Right lobe of liver (tissue), 6 donors: ENCODE measurements around the gene IRF8. TPM values are rescaled to one million over a fixed set of nuclear protein-coding genes. Genes with fewer than 3 reads are reported as not detected.

Experiments
- ATAC-seq, 4 donors: fragments of 200-7000 bp; cut with Tn5 transposase; one replicate each; pipeline ENCODE4 v1.9.1; 2020; ENCODE audit warnings: mild to moderate bottlenecking in 4 of 4, moderate library complexity in 4 of 4
- DNase-seq, 3 donors: peaks; one replicate each; pipeline ENCODE4 v3.0.0-alpha.2; 2020
- H3K27ac ChIP-seq, 3 donors: fragments of 200-600 bp; one replicate each; pipeline ENCODE4 v1.8.0; 2022
- H3K27me3 ChIP-seq, 2 donors: fragments of 200-600 bp; one replicate each; pipeline ENCODE4 v1.8.0; 2022
- H3K36me3 ChIP-seq, 4 donors: fragments of 200-600 bp; sonication (generic) in 1 of 4; one replicate each; pipeline versions ENCODE4 v1.5.1 to v1.8.0; 2017 to 2022; ENCODE audit warnings: control low read depth in 1 of 4
- H3K4me1 ChIP-seq, 4 donors: fragments of 200-600 bp; sonication (generic) in 1 of 4; one replicate each; pipeline versions ENCODE4 v1.5.1 to v1.8.0; 2017 to 2022; ENCODE audit warnings: control low read depth in 1 of 4
- H3K4me3 ChIP-seq, 3 donors: fragments of 200-600 bp; one replicate each; pipeline ENCODE4 v1.8.0; 2022
- H3K9me3 ChIP-seq, 4 donors: fragments of 200-600 bp; sonication (generic) in 1 of 4; one replicate each; pipeline versions ENCODE4 v1.5.1 to v1.8.0; 2017 to 2022; ENCODE audit warnings: control low read depth in 1 of 4
- CTCF ChIP-seq, 4 donors: fragments of 200-600 bp in 3 of 4; fragments of 450-650 bp in 1 of 4; IDR thresholded peaks; one replicate each; pipeline versions ENCODE4 v1.5.1 to v1.8.0; 2016 to 2022; ENCODE audit warnings: antibody characterized with exemption in 4 of 4, mild to moderate bottlenecking in 2 of 4
- POLR2A ChIP-seq: fragments of 450-650 bp; IDR thresholded peaks from one replicate; pipeline ENCODE4 v1.6.1; 2017; ENCODE audit warnings: antibody characterized with exemption, mild to moderate bottlenecking
- whole genome bisulfite sequencing: methylation state at CpG from one replicate; pipeline ENCODE4 v1.1.6; 2018; ENCODE audit warnings: low coverage, low lambda C conversion rate; ENCODE audit not compliant: insufficient coverage; ENCODE audit errors: missing lambda C conversion rate; 5-methylcytosine and 5-hydroxymethylcytosine counted together
- intact Hi-C, 2 donors: fragments of 100-400 bp; cut with DNase I; formaldehyde crosslinking; loops; one replicate each; pipeline versions ENCODE4 v1.11.2 to v1.14.1; 2022
- total RNA-seq, 6 experiments: library from RNA; depleted of rRNA in 2 of 6; stranded (reverse); fragments of >200 nt in 2 of 6; fragmentation: NEBNext Ultra II Directional in 3 of 6; extraction: Animal tissue kit (Norgen Biotek cat#: 25700) in 3 of 6; gene quantifications; one replicate each; pipeline versions ENCODE4 v1.1.0 to v1.2.4, GENCODE V29; 2016 to 2023
- donor health status: DM: no; HTN: yes; CAD: no.
- donor health status: DM: no; HTN: no; CAD: no.
- donor health status: DM: no; HTN: no; CAD: no.
- donor health status: DM: no; HTN: yes; CAD: no.
- donor health status: DM: no; HTN: yes; CAD: no.

The IRF8 gene
- total RNA-seq, 6 experiments from 2014 or later, result 4.8 to 19.6 (median 14.6) TPM

GRCh38 chr16:85878407-85878806 is 20.6 kb upstream of the IRF8 start:
- Histone ChIP-seq H3K4me1 (no peaks in the 10 kb centered on the region), H3K27ac (no peak overlapping the region), H3K27me3 (no peaks in the 10 kb centered on the region), H3K9me3 (no peaks in the 10 kb centered on the region), H3K36me3 (no peaks in the 10 kb centered on the region), H3K4me3 (no peak overlapping the region)
- WGBS, result 29% methylated on average over 5 of the region's 5 CpGs
- DNase-seq (no peak), ATAC-seq (peak; percentile 73 to 93 (median 84))
- intact Hi-C loops, result no loop called here
- no peak for TF ChIP-seq POLR2A
- no peak for TF ChIP-seq CTCF (IDR thresholded peaks at IDR 0.05)

GRCh38 chr16:85878875-85879274 is 20.1 kb upstream of the IRF8 start:
- H3K36me3 ChIP-seq, result no peaks in the 10 kb centered on the region
- DNase-seq (no peak), ATAC-seq (peak in 3 of 4 donors; percentile 19 to 27 (median 22))
- no peak for TF ChIP-seq POLR2A
- no peak for TF ChIP-seq CTCF (IDR thresholded peaks at IDR 0.05)
- intact Hi-C loops, result no loop called here
- no peaks in the 10 kb centered on the region for H3K4me1 ChIP-seq
- no peaks in the 10 kb centered on the region for H3K9me3 ChIP-seq
- no peak overlapping the region for H3K27ac ChIP-seq
- WGBS, result 27% methylated on average over 4 of the region's 5 CpGs
- H3K27me3 ChIP-seq, result no peaks in the 10 kb centered on the region
- H3K4me3 ChIP-seq, result no peak overlapping the region

- no peaks in the 10 kb centered on the region for H3K9me3 ChIP-seq
- intact Hi-C loops, result no loop called here
- ATAC-seq (no peak), DNase-seq (no peak)
- H3K27ac ChIP-seq, result no peak overlapping the region
- TF ChIP-seq POLR2A (no peak), CTCF (IDR thresholded peaks at IDR 0.05) (no peak)
- 74% methylated on average over 6 of the region's 6 CpGs for WGBS
- H3K4me1 ChIP-seq, result no peaks in the 10 kb centered on the region
- H3K27me3 ChIP-seq, result no peaks in the 10 kb centered on the region
- H3K4me3 ChIP-seq, result no peak overlapping the region
- H3K36me3 ChIP-seq, result no peaks in the 10 kb centered on the region
Measured at GRCh38 chr16:85879549-85879948, 19.4 kb upstream of the IRF8 start.

- H3K9me3 ChIP-seq, result no peaks in the 10 kb centered on the region
- no peaks in the 10 kb centered on the region for H3K36me3 ChIP-seq
- TF ChIP-seq CTCF (IDR thresholded peaks at IDR 0.05) (no peak), POLR2A (no peak)
- no peak overlapping the region for H3K27ac ChIP-seq
- H3K4me1 ChIP-seq, result no peaks in the 10 kb centered on the region
- H3K27me3 ChIP-seq, result no peaks in the 10 kb centered on the region
- no peak overlapping the region for H3K4me3 ChIP-seq
- ATAC-seq, result no peak
- WGBS, result 86% methylated on average over 2 of the region's 3 CpGs
- intact Hi-C loops, result no loop called here
- DNase-seq, result no peak
Measured at GRCh38 chr16:85879975-85880831, 18.8 kb upstream of the IRF8 start.
